Stimulated activated CD4-positive, alpha-beta T cell treated with anti-CD3 and anti-CD28 coated beads, Interleukin-2, amount 100 ng/mL, for 4 hours (primary cell): ENCODE results near the gene PGAM1.
"Not testable (repeated sequence)": the region's sequence is repeated elsewhere in the genome, so short reads cannot be mapped to it uniquely, and the experiment has no call there.

ENCODE experiments used
- DNase-seq: peaks from one replicate; pipeline ENCODE4 v3.0.0-alpha.2; 2020; ENCODE audit warnings: low read depth

Gene PGAM1

DNA sequence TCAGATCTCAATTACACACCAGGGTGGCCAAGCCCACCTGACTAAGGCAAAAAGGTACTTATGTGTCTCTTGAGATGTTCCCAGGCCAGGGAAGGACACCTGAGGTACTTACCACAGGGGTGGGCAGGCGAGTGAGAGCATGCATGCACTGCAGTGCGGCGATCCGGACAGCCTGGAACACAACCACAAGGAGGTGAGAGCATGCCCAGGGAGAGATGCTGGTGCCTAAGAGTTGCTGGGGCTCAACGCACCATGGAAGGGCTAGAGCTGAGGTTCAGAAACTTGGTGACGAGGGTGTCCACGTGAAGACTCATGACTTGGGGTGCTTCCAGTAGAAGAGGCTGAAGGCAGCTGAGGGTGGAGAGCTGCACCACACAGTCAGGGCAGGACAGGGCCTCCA, 33.1 kb downstream of the PGAM1 start:
- no peak for DNase-seq

DNA sequence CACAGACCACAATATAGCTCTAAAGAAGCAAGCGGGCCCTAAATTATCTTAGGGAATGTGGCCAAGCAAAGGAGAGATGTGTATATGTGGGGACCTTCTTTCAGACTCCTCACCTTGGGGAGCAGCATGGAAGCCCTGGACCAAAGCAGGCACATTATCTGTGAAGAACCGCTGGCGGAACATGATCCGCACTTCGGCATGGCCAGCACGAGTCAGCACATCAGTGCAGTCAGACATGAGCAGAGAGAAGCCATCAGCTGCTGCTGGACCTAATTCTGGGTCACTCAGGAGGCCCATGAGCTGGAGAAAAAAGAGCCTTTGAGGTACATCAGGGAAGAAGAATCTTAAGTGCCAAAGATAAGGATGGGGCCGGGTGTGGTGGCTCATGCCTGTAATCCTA, 33.9 kb downstream of the PGAM1 start:
- no peak for DNase-seq

GRCh38 chr10:97462309-97462708, 36.3 kb downstream of the PGAM1 start:
- no peak for DNase-seq

GRCh38 chr10:97463363-97464132, 37.6 kb downstream of the PGAM1 start:
- DNase-seq = peak; percentile 14

- no peak for DNase-seq
These were observed 38.2 kb downstream of the PGAM1 start for GRCh38 chr10:97464226-97464625.

DNA sequence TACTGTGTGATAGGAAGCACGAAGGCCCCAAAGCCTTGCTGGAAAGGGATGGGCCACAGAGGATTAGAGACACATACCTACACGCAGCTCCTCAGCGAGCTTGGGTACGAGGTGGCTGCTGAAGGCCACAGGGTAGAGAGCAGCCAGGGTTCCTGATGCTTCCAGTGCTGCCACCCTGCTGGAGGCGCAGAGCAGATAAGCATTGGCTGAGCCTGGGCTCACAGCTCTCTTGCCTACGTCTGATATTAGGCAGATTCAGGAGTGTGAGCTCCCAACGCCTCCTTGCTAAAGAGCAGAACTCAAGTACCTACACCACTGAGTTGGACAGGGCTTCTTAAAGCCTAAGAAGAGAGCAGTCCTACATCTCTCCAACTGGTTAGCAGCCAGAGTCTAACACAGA, 40.0 kb downstream of the PGAM1 start:
- DNase-seq = no peak

DNA sequence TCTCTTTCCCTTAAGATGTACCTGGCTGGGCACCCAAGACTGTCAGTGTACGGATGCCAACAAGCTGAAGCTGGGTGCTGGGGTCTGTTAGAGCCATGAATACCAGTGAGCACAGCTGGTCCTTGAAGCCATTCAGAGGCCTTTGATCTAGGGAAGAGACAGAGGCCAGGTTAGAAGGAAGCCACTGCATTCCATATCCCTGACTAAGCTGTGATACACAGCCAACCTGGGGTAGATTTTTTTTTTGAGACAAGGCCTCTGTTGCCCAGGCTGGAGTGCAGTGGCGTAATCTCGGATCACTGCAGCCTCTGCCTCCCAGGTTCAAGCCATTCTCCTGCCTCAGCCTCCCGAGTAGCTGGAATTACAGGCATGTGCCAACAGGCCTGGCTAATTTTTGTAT, 40.8 kb downstream of the PGAM1 start:
- no peak for DNase-seq

DNA sequence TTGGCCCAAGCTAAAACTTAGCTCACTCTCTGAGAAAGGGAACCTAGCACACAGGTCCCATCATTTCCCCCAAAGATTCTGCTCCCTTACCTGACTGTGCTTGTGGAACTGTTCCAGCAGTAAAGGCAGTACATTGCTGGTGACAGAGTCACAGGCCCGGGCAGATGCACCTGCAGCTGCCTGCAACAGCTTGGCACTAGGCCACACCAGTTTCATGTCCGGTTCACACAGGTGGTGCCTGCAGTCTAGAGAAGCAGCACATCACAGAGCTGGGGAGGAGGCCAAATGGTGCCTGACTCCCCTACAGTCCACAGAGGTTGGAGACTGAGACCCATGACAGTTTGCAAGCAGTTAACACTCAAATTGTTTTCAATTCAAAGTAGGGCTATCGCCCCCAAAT, 42.2 kb downstream of the PGAM1 start:
- no peak for DNase-seq

DNA sequence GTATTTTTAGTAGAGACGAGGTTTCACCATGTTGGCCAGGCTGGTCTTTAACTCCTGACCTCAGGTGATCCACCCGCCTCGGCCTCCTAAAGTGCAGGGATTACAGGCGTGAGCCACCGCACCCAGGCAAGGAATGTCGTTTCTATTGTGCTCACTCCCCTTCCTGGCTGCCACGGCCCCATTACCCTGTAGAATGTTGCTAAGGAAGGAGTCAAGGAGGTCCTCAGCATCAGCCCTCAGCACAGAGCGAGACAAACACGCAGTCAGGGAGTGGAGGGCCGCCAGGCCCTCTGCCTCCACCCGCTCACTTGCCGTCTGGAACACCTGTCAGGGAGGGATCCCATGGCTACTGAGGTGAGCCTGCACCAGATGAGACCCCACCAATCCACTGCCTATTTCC, 42.8 kb downstream of the PGAM1 start:
- DNase-seq = not testable (repeated sequence)

- DNase-seq = no peak
These were observed 48.9 kb downstream of the PGAM1 start for GRCh38 chr10:97474918-97475317.

DNA sequence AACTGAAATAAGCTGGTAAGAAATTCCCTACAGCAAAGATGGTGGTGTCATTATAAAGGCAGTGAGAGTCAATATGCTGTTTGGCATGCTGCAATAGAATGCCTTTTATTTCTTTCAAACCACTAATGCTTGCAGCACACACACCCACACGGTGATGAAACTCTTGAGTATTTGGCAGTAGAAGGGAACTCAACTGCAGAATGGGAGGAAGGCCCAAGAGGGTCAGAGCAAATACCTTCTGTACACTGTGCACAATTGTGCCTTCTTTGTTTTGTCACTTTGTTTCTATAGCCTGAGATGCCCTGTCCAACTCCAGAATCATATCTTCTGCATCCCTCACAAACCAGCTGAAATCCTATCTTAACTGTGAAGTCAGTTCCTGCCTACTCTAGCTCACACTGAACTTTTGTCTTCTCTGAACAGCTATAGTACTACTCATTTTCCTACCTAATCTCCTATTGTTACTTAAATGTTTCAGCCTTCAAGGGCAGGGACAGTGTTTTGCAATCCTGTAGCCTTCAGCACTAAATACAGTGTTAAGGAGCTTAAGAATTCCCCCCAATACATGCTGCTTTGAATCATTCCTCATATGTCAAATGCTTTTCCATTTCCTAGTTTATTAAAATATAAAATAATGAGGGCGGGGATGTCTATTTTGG, 50.1 kb downstream of the PGAM1 start:
- no peak for DNase-seq

DNA sequence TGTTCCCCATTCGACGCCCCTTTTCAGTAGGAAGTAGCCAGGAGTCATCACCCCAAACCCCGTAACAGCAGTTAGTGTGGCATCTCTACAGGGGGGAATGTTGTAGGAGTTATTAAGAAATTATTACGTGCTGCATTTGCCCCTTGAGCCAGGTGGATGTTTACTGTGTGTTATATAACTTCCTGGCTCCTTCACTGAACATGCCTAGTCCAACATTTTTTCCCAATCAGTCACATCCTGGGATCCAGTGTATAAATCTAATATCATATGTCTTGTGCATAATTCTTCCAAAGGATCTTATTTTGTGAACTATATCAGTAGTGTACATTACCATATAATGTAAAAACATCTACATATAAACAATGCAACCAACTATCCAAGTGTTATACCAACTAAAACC, 53.4 kb downstream of the PGAM1 start:
- not testable (repeated sequence) for DNase-seq

- no peak for DNase-seq
These were observed 53.9 kb downstream of the PGAM1 start for GRCh38 chr10:97479939-97480338.

- DNase-seq = no peak
These were observed 55.1 kb downstream of the PGAM1 start for GRCh38 chr10:97481071-97481470.

DNA sequence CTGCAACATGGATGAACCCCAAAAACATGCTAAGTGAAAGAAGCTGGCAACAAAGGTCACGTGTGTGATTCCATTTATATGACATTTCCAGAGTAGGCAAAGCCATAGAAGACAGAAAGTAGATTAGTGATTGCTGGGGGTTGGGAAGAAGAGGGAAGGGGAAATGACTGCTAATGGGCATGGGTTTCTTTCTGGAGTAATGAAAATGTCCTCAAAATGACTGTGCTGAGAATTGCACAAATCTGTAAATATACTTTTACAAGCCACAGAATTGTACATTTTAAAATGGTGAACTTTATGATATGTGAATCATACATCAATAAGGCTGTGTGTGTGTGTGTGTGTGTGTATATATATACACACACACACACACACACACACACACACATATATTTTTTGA, 56.4 kb downstream of the PGAM1 start:
- no peak for DNase-seq
